GM19328 (cell line): Measurements from ENCODE around the gene CSF1.

Experiments used
- ATAC-seq: cut with Tn5 transposase; IDR thresholded peaks from one replicate; pipeline ENCODE4 v1.9.1; 2021; ENCODE audit warnings: mild to moderate bottlenecking, moderate library complexity; ENCODE audit not compliant: unreplicated experiment

Gene CSF1

GRCh38 chr1:109882288-109883245, 28.1 kb upstream of the CSF1 start:
- ATAC-seq = no peak

GRCh38 chr1:109883248-109883955, 27.2 kb upstream of the CSF1 start:
- no peak for ATAC-seq

- no peak for ATAC-seq
Observed at GRCh38 chr1:109884242-109884891, 26.3 kb upstream of the CSF1 start.

GRCh38 chr1:109885589-109885988, 25.1 kb upstream of the CSF1 start:
- no peak for ATAC-seq

- ATAC-seq = no peak
Observed at GRCh38 chr1:109886827-109887226, 23.8 kb upstream of the CSF1 start.

- ATAC-seq = no peak
Observed at GRCh38 chr1:109887271-109887670, 23.4 kb upstream of the CSF1 start.

- no peak for ATAC-seq
Observed at GRCh38 chr1:109887884-109888283, 22.8 kb upstream of the CSF1 start.

GRCh38 chr1:109889094-109889493, 21.6 kb upstream of the CSF1 start:
- ATAC-seq = no peak

- no peak for ATAC-seq
Observed at GRCh38 chr1:109890115-109890953, 20.3 kb upstream of the CSF1 start.

GRCh38 chr1:109891930-109892329, 18.7 kb upstream of the CSF1 start:
- no peak for ATAC-seq

- no peak for ATAC-seq
Observed at GRCh38 chr1:109892561-109893368, 17.9 kb upstream of the CSF1 start.

- no peak for ATAC-seq
Observed at GRCh38 chr1:109893532-109894171, 17.0 kb upstream of the CSF1 start.

- ATAC-seq = no peak
Observed at GRCh38 chr1:109894823-109895719, 15.6 kb upstream of the CSF1 start.

GRCh38 chr1:109895720-109896504, 14.7 kb upstream of the CSF1 start:
- no peak for ATAC-seq

- ATAC-seq = no peak
Observed at GRCh38 chr1:109896681-109897080, 14.0 kb upstream of the CSF1 start.

- no peak for ATAC-seq
Observed at GRCh38 chr1:109897259-109897955, 13.2 kb upstream of the CSF1 start.

- ATAC-seq = no peak
Observed at GRCh38 chr1:109898842-109899241, 11.8 kb upstream of the CSF1 start.
